VCaP (cell line): Measurements from ENCODE around the gene ZBTB43.
A peak's percentile ranks its signal among the peaks of the same experiment; 100 is the strongest.
"Not testable (repeated sequence)": the region's sequence is repeated elsewhere in the genome, so short reads cannot be mapped to it uniquely, and the experiment has no call there.

Experiments used
- H3K27ac ChIP-seq: fragments of 450-650 bp; 2 replicates; pipeline ENCODE4 v1.5.1; 2017
- CTCF ChIP-seq: fragments of 450-650 bp; conservative IDR thresholded peaks from 2 replicates; pipeline ENCODE4 v1.5.1; 2017; ENCODE audit warnings: mild to moderate bottlenecking, moderate library complexity

The ZBTB43 gene

GRCh38 chr9:126782053-126782388 lies 22.8 kb upstream of the ZBTB43 start:
- peak overlapping the region; percentile 45; the same call in 1 of the 2 replicates for H3K27ac ChIP-seq
- peak; percentile 57 for TF ChIP-seq CTCF

- H3K27ac ChIP-seq: 0 out of 2 replicates have a peak overlapping the region, but pooled peaks have one; percentile 14
- TF ChIP-seq CTCF: no peak
Measured at GRCh38 chr9:126783949-126784348, 20.9 kb upstream of the ZBTB43 start.

- no peak for TF ChIP-seq CTCF
- no peak overlapping the region for H3K27ac ChIP-seq
Measured at GRCh38 chr9:126784401-126784800, 20.4 kb upstream of the ZBTB43 start.

- H3K27ac ChIP-seq: not testable (repeated sequence)
Measured at GRCh38 chr9:126784841-126785240, 20.0 kb upstream of the ZBTB43 start.

GRCh38 chr9:126788046-126788445 lies 16.8 kb upstream of the ZBTB43 start:
- TF ChIP-seq CTCF: no peak
- H3K27ac ChIP-seq: no peak overlapping the region

GRCh38 chr9:126788634-126789349 lies 16.0 kb upstream of the ZBTB43 start:
- no peak overlapping the region for H3K27ac ChIP-seq
- no peak for TF ChIP-seq CTCF

GRCh38 chr9:126790561-126790960 lies 14.3 kb upstream of the ZBTB43 start:
- no peak overlapping the region for H3K27ac ChIP-seq
- no peak for TF ChIP-seq CTCF

GRCh38 chr9:126791406-126792230 lies 13.2 kb upstream of the ZBTB43 start:
- no peak overlapping the region for H3K27ac ChIP-seq
- no peak for TF ChIP-seq CTCF
